SK-N-SH (cell line): ENCODE results near the gene RABGAP1L. TPM values are rescaled to one million over a fixed set of nuclear protein-coding genes. Genes with fewer than 3 reads are reported as not detected.

Experiments
- CTCF ChIA-PET: fragments of 300-600, 350-600 bp; formaldehyde crosslinking; extraction: SDS; loops from one replicate; lab custom pipeline; 2021; lab: Yijun Ruan, JAX
- POLR2A ChIA-PET: fragments of 350-600 bp; sonication (Branson Sonifier 250); formaldehyde crosslinking; extraction: SDS; loops from one replicate; lab custom pipeline; 2020; ENCODE audit warnings: antibody characterized with exemption, inconsistent platforms; lab: Yijun Ruan, JAX
- DNase-seq: peaks from one replicate; pipeline ENCODE4 v3.0.0; 2012
- H2AFZ ChIP-seq: fragments of 200-600 bp; sonication (generic); 2 replicates; pipeline ENCODE4 v1.8.1; 2016; ENCODE audit warnings: antibody characterized with exemption, mild to moderate bottlenecking, low read depth
- H3F3A ChIP-seq: fragments of 200-600 bp; sonication (generic); replicated peaks from 2 replicates; pipeline ENCODE3; 2016; ENCODE audit warnings: antibody characterized with exemption, mild to moderate bottlenecking; ENCODE audit not compliant: insufficient read depth
- H3K27ac ChIP-seq, 2 experiments: fragments of 200-500 bp in 1 of 2; fragments of 200-600 bp in 1 of 2; sonication (Bioruptor generic) in 1 of 2; sonication (generic), shearing (Covaris generic) in 1 of 2; 2 replicates each; pipeline versions ENCODE4 v1.5.1 to v1.6.1; 2014 to 2016; ENCODE audit warnings: low read depth in 2 of 2, inconsistent platforms in 1 of 2, low read length in 1 of 2, mild to moderate bottlenecking in 1 of 2, mixed read lengths in 1 of 2
- H3K27me3 ChIP-seq: fragments of 200-600 bp; sonication (generic), shearing (Covaris generic); 2 replicates; pipeline ENCODE4 v1.6.1; 2016; ENCODE audit warnings: mixed run types; ENCODE audit not compliant: insufficient read depth
- H3K36me3 ChIP-seq, 2 experiments: fragments of 200-500 bp in 1 of 2; fragments of 200-600 bp in 1 of 2; sonication (Bioruptor generic) in 1 of 2; sonication (generic) in 1 of 2; replicated peaks in 1 of 2; 2 replicates each; pipeline versions ENCODE3 to v1.5.1; 2014 to 2016; ENCODE audit warnings: low read length in 1 of 2, mild to moderate bottlenecking in 1 of 2; ENCODE audit not compliant: insufficient read depth in 2 of 2, control insufficient read depth in 1 of 2
- H3K4me1 ChIP-seq, 2 experiments: fragments of 200-500 bp in 1 of 2; fragments of 200-600 bp in 1 of 2; sonication (Bioruptor generic) in 1 of 2; sonication (generic), shearing (Covaris generic) in 1 of 2; 2 replicates each; pipeline versions ENCODE4 v1.5.1 to v1.6.1; 2014 to 2016; ENCODE audit warnings: low read depth in 1 of 2, low read length in 1 of 2, mixed run types in 1 of 2; ENCODE audit not compliant: insufficient read depth in 2 of 2, control insufficient read depth in 1 of 2
- H3K4me2 ChIP-seq: fragments of 200-600 bp; sonication (generic), shearing (Covaris generic); 2 replicates; pipeline ENCODE4 v1.6.1; 2017; ENCODE audit warnings: mixed run types
- H3K4me3 ChIP-seq, 2 experiments: fragments of 200-500 bp in 1 of 2; fragments of 200-600 bp in 1 of 2; sonication (Bioruptor generic) in 1 of 2; sonication (generic), shearing (Covaris generic) in 1 of 2; 2 replicates each; pipeline versions ENCODE4 v1.5.1 to v1.8.1; 2014 to 2016; ENCODE audit warnings: low read depth in 2 of 2, inconsistent platforms in 1 of 2, low read length in 1 of 2, mild to moderate bottlenecking in 1 of 2, mixed read lengths in 1 of 2, moderate library complexity in 1 of 2
- H3K79me2 ChIP-seq: fragments of 200-600 bp; sonication (generic); 2 replicates; pipeline ENCODE4 v1.8.1; 2017; ENCODE audit warnings: mild to moderate bottlenecking; ENCODE audit not compliant: insufficient read depth
- H3K9ac ChIP-seq: fragments of 200-600 bp; sonication (generic); 2 replicates; pipeline ENCODE4 v1.6.1; 2017; ENCODE audit warnings: mixed run types
- H3K9me2 ChIP-seq: fragments of 200-600 bp; sonication (generic); 2 replicates; pipeline ENCODE4 v1.6.1; 2017; ENCODE audit warnings: mixed run types
- H3K9me3 ChIP-seq: fragments of 200-600 bp; sonication (generic); 2 replicates; pipeline ENCODE4 v1.6.1; 2017; ENCODE audit warnings: mixed run types, mild to moderate bottlenecking, moderate library complexity
- H4K20me1 ChIP-seq: fragments of 200-600 bp; sonication (generic); 2 replicates; pipeline ENCODE4 v1.6.1; 2017; ENCODE audit warnings: mild to moderate bottlenecking, mixed run types; ENCODE audit not compliant: insufficient read depth
- FOSL2 ChIP-seq: IDR thresholded peaks from 2 replicates; pipeline ENCODE4 v1.4.0; 2012; ENCODE audit warnings: low read depth, mild to moderate bottlenecking, moderate library complexity, borderline replicate concordance
- FOXJ3 ChIP-seq: sonication (generic); formaldehyde crosslinking; IDR thresholded peaks from 2 replicates; pipeline ENCODE4 v1.5.1; 2020; ENCODE audit warnings: mild to moderate bottlenecking, missing genetic modification reagents
- GATA2 ChIP-seq: sonication (generic); formaldehyde crosslinking; IDR thresholded peaks from 2 replicates; pipeline ENCODE4 v1.5.0; 2020; ENCODE audit warnings: mild to moderate bottlenecking, missing genetic modification reagents
- IRF3 ChIP-seq: fragments of 150-350 bp; IDR thresholded peaks from 2 replicates; pipeline ENCODE4 v1.6.1; 2016; ENCODE audit warnings: mild to moderate bottlenecking, low read depth, low read length
- JUND ChIP-seq: IDR thresholded peaks from 2 replicates; pipeline ENCODE4 v1.4.0; 2012
- RAD21 ChIP-seq: IDR thresholded peaks from 2 replicates; pipeline ENCODE4 v1.6.1; 2012; ENCODE audit warnings: mild to moderate bottlenecking, low read length
- RFX5 ChIP-seq: IDR thresholded peaks from 2 replicates; pipeline ENCODE4 v1.6.1; 2012; ENCODE audit warnings: mild to moderate bottlenecking, improper control_type of control experiment, low read length
- RXRA ChIP-seq: IDR thresholded peaks from 2 replicates; pipeline ENCODE4 v1.4.0; 2012; ENCODE audit warnings: low read depth, mild to moderate bottlenecking, borderline replicate concordance
- TCF12 ChIP-seq: IDR thresholded peaks from 2 replicates; pipeline ENCODE4 v1.4.0; 2012
- USF2 ChIP-seq: fragments of 150-350 bp; IDR thresholded peaks from 2 replicates; pipeline ENCODE4 v1.6.1; 2017; ENCODE audit warnings: antibody characterized with exemption, low read length, low read depth, borderline replicate concordance
- WGBS: methylation state at CpG from one replicate; pipeline ENCODE4 v1.1.6; 2017; ENCODE audit warnings: low lambda C conversion rate; 5-methylcytosine and 5-hydroxymethylcytosine counted together
- polyA plus RNA-seq, 3 experiments: library from polyadenylated mRNA; depleted of rRNA; stranded (reverse); fragments of >200 nt; gene quantifications; 2 replicates each; pipeline ENCODE4 v1.2.3, GENCODE V29; 2012
- TF ChIP-seq, protein P1 (sequence below): IDR thresholded peaks from 2 replicates; pipeline ENCODE4 v1.4.0; 2012; ENCODE audit warnings: low read depth

RABGAP1L gene
- polyA plus RNA-seq, 1 of the 3 experiments (the other 2 are of a cell fraction), result 7.2 TPM

DNA sequence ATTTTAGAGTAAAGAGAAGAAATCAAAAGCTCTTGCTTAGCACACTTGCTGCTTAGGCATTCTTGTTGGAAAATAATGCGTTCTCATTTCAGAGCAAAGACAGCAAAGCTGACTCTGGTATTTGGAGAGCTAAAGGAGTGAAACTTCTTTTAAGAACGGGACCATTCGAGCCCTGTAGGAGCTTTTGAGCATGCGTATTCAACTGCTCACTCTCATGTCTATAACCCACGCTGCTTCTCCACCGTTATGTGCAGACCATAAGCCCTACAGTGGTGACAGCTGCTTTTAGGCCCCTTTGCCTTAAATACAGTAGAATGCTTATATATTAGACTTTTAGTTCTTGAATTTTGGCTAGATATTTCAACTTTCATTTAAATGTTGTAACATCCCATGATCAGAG, 626.2 kb downstream of the RABGAP1L start:
- Histone ChIP-seq H2AFZ (no peak overlapping the region), H4K20me1 (0 out of 2 replicates have a peak, but pooled peaks cover 2% of the 10 kb centered on the region), H3K79me2 (no peaks in the 10 kb centered on the region), H3K36me3 (no peaks in the 10 kb centered on the region), H3K4me2 (no peak overlapping the region), H3K9me3 (no peaks in the 10 kb centered on the region), H3K4me3 (no peak overlapping the region), H3K9ac (no peak overlapping the region), H3K27me3 (no peaks in the 10 kb centered on the region), H3F3A (peaks cover 16% of the 10 kb centered on the region), H3K27ac (no peak overlapping the region), H3K4me1 (peaks cover 0 to 17% of the 10 kb centered on the region in 2 experiments; a peak in 2 of 4 replicates), H3K9me2 (no peaks in the 10 kb centered on the region)
- DNase-seq, result no peak
- WGBS, result 95% methylated on average over 6 of the region's 6 CpGs
- no peak for TF ChIP-seq USF2
- TF ChIP-seq GATA2 (CRISPR knock-in tag), result no peak
- TF ChIP-seq RXRA, result no peak
- TF ChIP-seq, protein P1, sequence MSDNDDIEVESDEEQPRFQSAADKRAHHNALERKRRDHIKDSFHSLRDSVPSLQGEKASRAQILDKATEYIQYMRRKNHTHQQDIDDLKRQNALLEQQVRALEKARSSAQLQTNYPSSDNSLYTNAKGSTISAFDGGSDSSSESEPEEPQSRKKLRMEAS, result no peak
- TF ChIP-seq FOSL2, result no peak
- TF ChIP-seq FOXJ3, result no peak
- CTCF ChIA-PET, result interaction anchor here (1.1 kb wide), 1 partner anchor 198 kb away, joined by 5 read pairs; no protein-coding TSS in a partner anchor
- POLR2A ChIA-PET, result no interaction called here

GRCh38 chr1:174786358-174786757, 627.0 kb downstream of the RABGAP1L start:
- Histone ChIP-seq H3K4me1 (peaks cover 0 to 17% of the 10 kb centered on the region in 2 experiments; a peak in 2 of 4 replicates), H3F3A (peaks cover 16% of the 10 kb centered on the region), H3K27me3 (no peaks in the 10 kb centered on the region), H3K4me2 (no peak overlapping the region), H3K9me3 (no peaks in the 10 kb centered on the region), H3K9ac (no peak overlapping the region), H3K79me2 (no peaks in the 10 kb centered on the region), H3K4me3 (no peak overlapping the region), H4K20me1 (0 out of 2 replicates have a peak, but pooled peaks cover 2% of the 10 kb centered on the region), H3K36me3 (no peaks in the 10 kb centered on the region), H3K27ac (no peak overlapping the region), H3K9me2 (no peaks in the 10 kb centered on the region), H2AFZ (no peak overlapping the region)
- no peak for DNase-seq
- WGBS, result 21% methylated on average over 2 of the region's 2 CpGs
- POLR2A ChIA-PET, result no interaction called here
- CTCF ChIA-PET, result no interaction called here
- no peak for TF ChIP-seq JUND
- no peak for TF ChIP-seq FOSL2
- no peak for TF ChIP-seq IRF3
- TF ChIP-seq FOXJ3, result no peak
- no peak for TF ChIP-seq GATA2 (CRISPR knock-in tag)
- TF ChIP-seq TCF12, result no peak

DNA sequence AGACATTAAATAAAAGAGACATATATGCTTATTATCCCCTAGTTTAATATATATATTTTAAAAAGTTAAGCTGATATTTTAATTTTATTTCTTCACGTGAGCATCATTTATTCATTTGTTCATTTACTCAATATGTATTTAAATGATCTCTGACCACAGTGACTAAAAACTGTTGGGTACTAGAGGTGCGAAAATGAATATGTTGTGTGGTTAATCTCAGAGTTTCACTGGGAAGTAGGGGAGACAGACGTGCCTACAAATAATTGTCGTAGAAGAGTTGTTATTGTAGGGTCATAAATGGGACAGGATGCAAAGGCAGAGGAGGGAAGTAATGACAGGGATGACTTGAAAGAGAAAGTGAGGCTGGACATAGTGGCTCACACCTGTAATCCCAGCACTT, 627.4 kb downstream of the RABGAP1L start:
- Histone ChIP-seq H3K4me2 (no peak overlapping the region), H3K9ac (no peak overlapping the region), H3K4me3 (no peak overlapping the region), H2AFZ (no peak overlapping the region), H3K27ac (no peak overlapping the region), H3K27me3 (no peaks in the 10 kb centered on the region), H3K4me1 (peaks cover 2 to 17% of the 10 kb centered on the region in 2 experiments; a peak in 3 of 4 replicates), H3K79me2 (no peaks in the 10 kb centered on the region), H3K9me3 (no peaks in the 10 kb centered on the region), H3F3A (peaks cover 16% of the 10 kb centered on the region), H3K9me2 (no peaks in the 10 kb centered on the region), H3K36me3 (no peaks in the 10 kb centered on the region), H4K20me1 (0 out of 2 replicates have a peak, but pooled peaks cover 2% of the 10 kb centered on the region)
- ChIA-PET CTCF (interaction anchor here (1.4 kb wide), 1 partner anchor 197 kb away, joined by 4 read pairs; no protein-coding TSS in a partner anchor), POLR2A (no interaction called here)
- WGBS, result 94% methylated on average over 4 of the region's 4 CpGs
- TF ChIP-seq RAD21, result no peak
- no peak for TF ChIP-seq RFX5
- no peak for DNase-seq
